G401.6 (cell line): ENCODE data around the gene PTPN12.
"Not testable (repeated sequence)": the region's sequence is repeated elsewhere in the genome, so short reads cannot be mapped to it uniquely, and the experiment has no call there.

Source experiments
- FAIRE-seq: peaks from 2 replicates; lab custom pipeline; 2012; peaks lifted over from hg19 to GRCh38; lab: Jason Lieb, UNC

The PTPN12 gene

DNA sequence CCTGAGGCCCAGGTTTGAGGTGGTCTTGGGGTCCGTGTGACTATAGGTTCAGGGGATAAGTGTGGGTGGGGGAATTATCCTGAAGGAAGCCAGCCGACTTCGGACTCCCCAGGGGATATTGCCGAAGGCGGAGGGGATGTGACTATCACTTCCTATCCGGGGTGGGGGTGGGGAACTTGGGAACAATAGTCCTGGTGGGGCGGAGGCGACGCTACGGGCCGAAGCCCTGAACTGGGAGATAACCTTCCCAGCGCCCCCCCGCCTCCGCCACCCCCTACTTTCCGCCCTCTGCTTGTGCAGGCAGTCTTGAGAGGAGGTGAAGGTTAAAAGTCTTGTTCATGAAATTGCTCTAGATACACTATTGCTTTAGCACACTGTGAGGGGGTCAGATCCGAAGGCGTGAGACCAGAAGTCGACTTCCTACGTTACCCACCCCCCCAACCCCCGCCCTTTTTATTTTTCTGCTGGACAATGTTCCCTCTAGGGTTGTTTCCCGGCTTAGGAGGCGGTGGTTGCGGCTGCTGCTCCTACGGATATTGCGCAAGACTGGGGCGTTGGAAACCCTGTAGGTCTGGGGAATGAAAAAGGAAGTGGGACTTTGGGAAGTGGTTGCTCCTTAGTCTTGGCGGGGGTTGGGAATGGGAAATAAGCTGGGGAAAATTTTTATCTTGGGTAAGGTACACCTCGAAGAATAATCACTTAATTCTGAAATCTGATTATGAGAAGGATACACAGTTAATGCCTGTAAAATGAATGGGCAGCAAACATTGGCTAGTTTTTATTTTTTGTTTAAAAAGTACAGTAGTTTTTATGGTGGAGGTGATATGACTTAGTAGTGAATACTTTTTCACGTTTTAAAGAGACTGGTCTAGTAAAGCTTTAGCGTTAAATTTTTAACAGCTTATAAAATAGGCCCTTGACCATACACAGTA, 1.5 kb downstream of the PTPN12 start:
- FAIRE-seq: no peak

DNA sequence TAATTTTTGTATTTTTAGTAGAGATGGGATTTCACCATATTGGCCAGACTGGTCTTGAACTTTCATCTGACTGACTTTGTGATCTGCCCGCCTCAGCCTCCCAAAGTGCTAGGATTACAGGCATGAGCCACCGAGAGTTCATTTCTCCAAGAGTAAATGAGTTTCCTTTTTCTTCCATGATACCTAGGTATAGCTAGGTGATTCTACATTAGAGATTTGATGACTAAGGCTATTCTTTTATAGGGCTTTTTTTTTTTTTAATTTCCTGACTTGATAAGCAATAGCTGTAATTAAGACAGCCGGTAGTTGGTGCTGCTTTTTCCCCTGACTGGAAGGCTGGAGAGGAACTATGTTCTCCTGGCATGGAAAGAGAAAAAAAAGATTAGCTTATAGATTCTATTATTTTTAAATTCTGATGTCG, 3.3 kb downstream of the PTPN12 start:
- no peak for FAIRE-seq

DNA sequence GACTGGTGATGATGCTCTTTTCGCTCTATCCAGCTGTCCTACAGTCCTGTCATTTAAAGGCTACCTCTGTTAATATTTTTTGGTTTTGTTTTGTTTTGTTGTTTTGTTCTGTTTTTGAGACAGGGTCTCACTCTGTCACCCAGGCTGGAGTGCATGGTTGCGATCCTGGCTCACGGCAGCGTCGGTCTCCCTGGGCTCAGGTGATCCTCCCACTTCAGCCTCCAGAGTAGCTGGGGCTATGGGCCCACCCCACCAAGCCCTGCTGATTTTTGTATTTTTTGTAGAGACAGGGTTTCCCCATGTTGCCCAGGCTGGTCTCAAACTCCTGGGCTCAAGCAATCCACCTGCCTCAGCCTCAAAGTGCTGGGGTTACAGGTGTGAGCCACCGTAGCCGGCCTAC, 3.9 kb downstream of the PTPN12 start:
- FAIRE-seq: not testable (repeated sequence)

DNA sequence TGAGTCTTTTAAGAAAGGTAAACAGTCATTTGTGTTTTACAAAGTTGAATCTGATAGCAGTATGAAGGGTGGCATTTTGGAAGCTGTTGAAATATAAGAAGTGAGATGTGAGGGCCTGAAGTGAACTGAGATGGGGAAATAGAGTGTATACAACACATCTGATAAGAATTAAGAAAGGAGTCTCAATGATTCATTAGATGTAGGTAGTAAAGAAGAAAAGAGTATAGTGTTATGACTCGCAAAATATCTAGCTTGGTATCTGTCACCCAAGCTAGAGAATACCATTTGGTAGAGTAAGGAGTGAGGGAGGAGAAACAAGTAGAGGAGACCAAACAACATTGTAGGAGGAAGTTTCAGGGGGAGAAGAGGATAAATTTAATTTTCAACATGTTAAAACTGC, 5.3 kb downstream of the PTPN12 start:
- no peak for FAIRE-seq

DNA sequence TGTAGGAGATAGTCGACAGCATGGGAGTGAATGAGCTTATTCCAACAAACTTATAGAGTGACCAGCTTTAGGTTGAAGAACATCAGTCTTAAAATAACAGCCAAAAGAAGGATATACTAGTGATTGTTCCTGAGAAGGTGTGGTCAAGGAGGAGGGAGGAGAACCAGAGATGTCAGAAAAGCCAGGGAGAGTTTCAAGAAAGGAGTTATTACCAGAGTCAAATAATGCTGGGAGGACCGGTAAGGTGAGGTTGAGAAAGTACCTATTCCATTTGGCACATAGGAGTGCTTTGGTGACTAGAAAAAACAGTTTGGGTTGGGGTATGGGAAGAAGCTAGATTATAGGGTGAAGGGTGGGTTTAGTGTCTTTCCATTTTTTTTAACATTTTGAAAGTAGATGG, 5.8 kb downstream of the PTPN12 start:
- FAIRE-seq: no peak

DNA sequence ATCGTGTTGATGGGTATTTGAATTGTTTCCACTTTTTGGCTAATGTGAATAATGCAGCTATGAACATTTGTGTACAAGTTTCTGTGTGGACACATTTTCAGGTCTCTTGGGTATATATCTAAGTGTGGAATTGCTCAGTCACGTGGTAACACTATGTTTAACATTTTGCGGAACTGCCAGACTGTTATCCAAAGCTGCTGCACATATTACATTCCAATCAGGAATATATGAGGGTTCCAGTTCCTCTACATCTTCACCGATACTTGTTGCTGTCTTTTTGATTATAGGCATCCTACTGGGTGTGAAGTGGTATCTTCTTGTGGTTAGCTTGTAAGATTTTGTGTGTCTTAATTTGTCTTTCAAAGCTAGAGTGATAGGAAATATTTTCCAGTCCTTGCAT, 6.8 kb downstream of the PTPN12 start:
- FAIRE-seq: no peak

DNA sequence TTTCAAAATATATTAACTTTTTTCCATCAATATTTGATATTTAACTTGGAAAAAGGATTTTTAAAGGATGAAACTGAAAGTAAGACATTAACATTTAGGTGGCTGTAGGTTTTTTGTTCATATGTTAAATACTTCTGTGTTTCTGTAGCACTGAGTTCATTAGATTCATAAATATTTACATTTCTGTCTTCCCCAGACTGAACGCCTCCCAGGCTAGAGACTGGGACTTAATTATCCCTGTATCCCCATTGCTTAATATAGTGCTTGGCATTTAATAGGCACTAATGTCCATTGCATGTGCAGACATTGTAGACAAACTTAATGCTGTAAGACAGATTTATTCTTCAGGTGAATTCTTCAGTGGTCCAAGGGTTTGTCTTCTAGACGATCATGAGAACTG, 7.4 kb downstream of the PTPN12 start:
- FAIRE-seq: no peak

DNA sequence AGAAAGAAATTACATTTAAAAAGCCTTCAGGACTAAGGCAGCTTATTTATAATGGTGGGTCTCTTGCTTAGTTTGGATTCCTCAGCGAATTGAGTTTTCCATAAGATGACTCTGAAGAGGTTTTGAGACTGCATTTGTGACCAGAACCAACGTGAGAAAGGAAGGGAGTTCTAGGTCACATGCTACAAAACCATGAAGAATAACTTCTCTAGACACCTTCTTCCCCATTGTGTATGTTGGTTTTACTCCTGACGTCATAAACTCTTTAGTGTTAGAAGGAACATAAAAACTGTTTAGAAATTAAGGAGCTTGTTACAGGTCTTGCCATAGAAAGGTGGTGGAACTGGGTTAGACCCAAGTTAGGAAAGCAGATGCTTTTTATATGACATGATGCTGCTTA, 11.1 kb downstream of the PTPN12 start:
- no peak for FAIRE-seq

DNA sequence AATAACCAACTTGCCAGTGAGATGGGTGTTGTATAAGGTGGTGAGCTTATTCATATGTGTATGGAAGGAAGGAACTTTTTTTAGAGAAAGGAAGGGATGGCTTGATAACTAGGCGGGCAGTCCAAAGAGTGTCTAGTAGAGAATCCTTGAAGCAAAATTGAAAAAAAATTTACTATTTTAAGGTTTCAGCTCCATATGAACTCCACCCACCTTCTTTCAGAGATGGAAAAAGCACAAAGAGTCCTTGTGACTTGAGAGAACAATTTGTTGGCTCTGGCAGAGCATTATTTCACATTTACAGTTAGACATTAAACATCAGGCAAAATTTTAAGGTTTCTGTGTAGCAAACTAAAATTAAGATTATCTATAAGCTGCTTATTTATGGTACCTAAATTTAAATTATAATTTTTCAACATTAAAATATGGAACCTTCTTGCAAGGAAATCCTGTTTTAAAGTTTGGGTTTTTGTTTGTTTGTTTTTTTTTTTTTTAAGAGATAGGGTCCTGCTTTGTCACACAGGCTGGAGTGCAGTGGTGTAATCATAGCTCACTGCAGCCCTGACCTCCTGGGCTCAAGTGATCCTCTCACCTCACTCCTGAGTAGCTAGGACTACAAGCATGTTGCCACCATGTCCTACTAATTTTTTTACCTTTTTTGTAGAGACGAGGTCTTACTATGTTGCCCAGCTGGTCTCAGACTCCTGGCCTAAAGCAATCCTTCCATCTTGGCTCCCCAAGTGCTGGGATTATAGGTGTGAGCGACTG, 12.2 kb downstream of the PTPN12 start:
- FAIRE-seq: no peak

DNA sequence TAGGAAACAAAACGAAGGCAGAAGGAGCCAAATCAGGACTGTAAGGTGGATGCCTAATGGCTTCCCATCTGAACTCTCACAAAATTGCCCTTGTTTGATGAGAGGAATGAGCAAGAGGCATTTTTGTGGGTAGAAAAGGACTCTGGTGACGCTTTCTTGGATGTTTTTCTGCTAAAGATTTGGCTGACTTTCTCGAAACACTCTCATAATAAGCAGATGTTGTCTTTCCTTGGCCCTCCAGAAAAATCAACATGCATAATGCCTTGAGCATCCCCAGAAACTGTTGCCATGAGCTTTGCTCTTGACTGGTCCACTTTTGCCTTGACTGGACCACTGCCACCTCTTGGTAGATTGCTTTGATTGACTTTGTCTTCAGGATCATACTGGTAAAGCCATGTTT, 13.5 kb downstream of the PTPN12 start:
- no peak for FAIRE-seq

DNA sequence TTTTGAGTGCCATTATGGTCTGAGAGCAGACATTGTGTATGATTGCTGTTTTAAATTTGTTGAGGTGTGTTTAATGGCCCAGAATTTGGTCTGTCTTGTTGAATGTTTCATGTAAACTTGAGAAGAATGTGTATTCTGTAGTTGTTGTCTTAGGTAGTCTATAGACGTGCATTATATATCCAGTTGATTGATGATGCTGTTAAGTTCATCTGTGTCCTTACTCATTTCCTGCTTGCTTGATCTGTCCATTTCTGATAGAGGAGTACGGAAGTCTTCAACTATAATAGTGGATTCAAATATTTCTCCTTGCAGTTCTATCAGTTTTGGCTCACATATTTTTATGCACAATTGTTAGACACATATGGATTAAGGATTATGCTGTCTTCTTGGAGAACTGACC, 16.0 kb downstream of the PTPN12 start:
- no peak for FAIRE-seq

DNA sequence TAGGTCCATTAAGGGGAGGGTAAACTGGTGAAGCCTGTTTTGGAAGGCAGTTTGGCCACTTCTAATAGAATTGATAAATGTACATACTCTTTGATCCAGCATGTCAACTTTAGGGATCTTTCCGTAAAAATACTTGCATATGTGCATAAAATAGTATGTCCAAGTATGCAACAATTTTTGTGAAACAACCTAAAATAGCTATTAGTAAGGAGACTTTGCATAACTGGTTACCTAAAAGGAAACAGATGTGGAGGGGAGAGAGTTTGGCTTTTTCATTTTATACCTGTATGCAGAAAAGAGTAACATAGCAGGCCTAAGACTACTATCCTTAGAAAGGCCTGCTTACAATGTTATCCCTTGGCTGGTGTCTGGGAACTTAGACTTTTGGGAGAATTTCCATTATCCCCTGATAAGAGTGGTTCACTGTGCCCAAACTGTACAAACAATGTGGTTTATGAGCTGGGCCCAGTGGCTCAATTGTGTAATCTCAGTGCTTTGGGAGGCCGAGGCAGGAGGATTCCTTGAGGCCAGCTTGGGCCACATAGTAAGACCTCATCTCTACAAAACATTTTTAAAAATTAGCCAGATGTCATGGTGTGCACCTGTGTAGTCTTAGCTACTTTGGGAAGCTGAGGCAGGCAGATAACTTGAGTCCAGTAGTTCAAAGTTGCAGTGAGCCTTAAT, 21.3 kb downstream of the PTPN12 start:
- no peak for FAIRE-seq

DNA sequence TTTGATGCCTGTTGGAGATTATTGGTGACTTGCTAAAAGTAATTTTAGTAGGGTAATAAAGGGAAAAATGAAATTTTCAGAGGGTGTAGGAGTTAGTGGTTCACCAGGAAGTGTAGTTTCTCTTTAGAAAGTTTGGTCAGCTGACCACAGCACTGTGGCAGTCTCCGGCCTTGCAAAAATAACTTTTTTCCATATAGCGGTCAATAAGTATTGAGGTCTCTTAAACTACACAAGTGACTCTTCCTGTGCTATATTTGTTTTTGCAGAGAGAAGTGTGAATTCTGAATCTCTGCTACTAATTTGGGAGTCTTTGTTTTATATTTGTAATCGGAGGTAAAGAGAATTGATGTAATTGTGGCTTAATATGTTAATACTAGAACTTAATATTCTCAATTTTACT, 24.3 kb downstream of the PTPN12 start:
- no peak for FAIRE-seq

DNA sequence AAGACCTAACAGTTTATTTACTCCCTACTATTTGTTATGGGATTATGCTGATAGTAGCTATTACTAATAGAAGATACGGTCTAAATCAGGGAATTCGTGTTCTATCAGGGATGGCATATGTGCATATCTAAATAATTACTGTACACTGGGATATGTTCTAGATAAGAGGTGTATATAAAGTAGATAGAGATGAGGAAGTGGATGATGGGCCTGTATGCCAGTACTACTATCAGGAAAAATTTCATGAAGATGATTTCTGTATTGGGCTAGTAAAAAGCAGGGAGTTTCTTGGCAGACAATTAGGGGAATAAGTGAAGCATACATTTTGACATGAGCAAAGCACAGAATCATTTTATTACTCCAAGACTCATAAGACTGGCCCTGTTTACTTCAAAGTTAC, 26.2 kb downstream of the PTPN12 start:
- FAIRE-seq: no peak

DNA sequence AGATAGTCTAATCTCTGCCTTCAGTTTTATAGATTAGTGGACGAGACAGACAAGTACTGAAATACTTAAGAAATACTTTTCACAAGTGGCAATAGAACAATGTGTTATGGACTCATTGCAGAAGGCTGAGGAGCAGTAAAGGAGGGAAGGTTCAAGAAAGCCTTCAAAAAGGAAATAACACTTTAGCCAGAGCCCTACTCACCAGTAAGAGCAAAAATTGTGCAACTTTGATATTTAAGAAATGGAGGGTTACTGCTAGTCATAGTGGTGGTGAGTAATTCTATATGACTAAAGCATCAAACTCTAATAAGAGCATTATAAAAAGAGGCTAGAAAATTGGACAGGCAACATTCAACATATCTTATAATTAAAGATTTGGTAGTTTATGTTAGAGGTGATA, 28.8 kb downstream of the PTPN12 start:
- no peak for FAIRE-seq

DNA sequence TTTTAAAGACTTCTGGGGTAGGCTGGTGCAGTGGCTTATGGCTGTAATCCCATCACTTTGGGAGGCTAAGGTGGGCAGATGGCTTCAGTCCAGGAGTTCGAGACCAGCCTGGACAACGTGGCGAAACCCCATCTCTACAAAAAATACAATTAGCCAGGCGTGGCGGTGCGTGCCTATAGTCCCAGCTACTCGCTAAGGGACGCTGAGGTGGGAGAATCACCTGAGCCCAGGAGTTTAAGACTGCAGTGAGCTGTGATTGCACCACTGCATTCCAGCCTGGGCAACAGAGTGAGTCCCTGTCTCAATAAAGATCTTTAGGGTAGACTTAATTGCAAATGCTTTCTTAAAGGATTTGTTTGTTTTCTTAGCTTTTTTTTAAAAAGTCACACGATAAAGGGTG, 29.3 kb downstream of the PTPN12 start:
- FAIRE-seq: no peak

DNA sequence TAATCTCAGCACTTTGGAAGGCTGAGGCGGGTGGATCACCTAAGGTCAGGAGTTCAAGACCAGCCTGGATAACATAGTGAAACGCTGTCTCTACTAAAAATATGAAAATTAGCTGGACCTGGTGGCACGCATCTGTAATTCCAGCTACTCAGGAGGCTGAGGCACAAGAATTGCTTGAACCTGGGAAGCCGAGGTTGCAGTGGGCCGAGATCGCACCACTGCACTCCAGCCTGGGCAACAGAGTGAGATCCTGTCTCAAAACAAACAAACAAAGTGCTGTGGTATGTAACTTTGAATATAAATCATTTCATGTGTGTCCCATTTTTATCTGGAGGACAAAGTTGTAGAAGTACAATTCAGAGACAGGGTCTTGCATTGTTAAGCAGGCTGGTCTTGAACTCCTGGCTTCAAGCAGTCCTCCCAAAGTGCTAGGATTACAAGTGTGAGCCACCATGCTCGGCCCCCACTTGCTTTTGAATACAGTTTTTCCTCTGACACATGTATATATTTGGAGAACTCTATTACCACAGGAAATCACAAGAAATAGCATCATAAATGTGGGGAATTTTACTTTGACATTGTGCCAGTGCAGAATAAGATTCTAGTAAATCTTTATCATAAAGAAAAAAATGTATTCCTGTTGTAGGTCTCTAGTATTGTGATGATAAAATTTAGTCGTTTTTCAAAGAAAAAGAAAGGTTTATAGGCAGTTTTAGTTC, 32.6 kb downstream of the PTPN12 start:
- no peak for FAIRE-seq

DNA sequence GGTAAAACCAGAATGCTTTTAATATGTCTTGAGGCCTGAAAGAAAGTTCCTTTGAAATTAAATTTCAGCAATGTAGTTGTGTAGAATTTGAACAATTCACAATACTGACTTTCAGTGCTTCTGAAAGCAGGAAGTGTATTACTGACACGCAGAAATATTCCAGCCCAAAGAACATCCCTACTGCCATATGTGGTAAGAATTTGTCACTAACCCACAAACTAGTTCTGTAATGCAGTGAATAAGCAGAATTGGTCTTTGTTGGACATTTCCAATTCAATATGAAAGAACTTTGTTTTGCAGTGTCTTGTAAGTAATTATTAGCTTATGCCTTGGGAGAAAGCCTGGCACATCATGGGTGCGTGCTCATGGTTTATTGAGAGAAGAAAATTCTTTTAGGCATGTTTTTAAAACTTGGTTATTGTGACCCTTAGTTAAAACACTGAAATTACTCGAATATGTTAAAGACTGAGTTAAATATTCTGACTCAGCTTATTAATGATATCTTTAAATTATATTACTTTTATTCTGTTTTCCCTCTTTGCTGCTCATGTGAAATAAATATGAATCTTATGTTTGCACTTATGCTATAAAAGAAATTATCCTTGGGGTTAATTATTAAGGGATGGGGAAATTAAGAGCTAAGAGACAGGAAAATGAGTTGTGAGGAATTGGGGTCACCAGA, 33.4 kb downstream of the PTPN12 start:
- FAIRE-seq: no peak

DNA sequence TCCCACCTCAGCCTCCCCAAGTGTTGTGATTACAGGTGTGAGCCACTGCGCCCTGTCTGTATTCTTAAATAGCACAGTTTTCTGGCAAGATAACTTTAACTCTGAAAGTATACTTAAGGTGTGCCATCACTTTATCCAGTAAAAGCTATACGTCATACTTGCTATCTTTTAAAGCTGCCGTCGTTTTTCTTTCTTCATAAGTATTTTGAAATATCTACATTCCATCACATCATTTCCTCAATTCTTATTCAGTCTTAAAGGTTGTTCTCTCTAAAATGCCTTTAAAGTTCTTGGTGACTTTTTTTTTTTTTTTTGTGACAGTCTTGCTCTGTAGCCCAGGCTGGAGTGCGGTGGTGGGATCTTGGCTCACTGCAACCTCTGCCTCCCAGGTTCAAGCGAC, 34.7 kb downstream of the PTPN12 start:
- FAIRE-seq: no peak

DNA sequence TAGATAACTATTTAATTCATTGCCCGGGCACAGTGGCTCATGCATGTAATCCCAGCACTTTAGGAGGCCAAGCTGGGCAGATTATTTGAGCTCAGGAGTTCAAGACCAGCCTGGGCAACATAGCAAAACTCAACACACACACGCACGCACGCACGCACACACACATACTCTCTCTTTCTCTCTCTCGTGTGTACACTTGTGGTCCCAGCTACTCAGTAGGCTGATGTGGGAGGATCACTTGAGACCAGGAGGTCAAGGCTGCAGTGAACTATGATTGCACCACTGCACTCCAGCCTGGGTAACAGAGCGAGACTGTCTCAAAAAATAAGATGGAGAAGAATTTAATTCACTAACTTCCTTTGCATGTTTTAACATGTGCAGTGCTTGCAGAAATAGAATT, 38.1 kb downstream of the PTPN12 start:
- FAIRE-seq: no peak

DNA sequence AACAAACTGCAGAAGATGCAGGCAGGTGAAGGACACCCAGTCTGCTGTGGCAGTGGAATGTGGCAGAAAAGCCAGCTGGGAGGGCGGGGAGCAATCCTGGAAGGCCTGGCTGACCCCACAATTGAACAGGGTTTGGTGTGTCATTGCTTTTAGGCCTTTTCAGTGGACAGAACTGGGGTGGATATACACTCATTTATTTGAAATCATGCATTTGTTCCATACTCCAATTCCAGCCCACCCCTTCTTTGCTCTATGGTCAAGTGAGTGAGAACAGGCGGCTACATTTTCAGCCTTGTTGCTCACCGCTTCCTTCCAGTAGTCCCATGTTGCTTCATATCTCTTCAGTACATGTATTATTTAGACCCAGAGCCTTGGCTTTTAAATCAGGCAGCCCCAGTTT, 39.8 kb downstream of the PTPN12 start:
- FAIRE-seq: no peak

DNA sequence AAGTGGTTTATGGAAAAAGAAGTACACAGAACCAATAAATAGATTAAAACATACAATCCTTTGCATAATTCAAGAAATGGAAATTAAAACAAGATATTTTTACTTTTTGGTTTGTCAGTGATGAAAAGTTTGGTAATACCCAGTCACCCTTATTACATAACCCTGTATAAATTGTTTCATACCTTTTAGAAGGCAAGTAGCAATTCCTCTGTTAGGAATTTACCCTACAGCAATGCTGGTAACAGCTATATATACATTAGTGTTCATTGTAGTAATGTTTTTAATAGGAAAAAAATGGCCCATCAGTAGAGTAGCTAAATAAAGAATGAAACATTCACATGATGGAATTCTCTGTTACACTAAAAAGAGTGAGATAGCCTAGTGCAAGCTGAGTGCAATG, 42.7 kb downstream of the PTPN12 start:
- FAIRE-seq: peak; percentile 27
